CD4-positive, alpha-beta T cell treated with Interleukin-6 for 4 hours (primary cell): Measurements from ENCODE around the gene PAFAH1B1.
A peak's percentile ranks its signal among the peaks of the same experiment; 100 is the strongest.

Source experiments
- DNase-seq: peaks from one replicate; pipeline ENCODE4 v3.0.0-alpha.2; 2020; ENCODE audit warnings: mixed read lengths

The PAFAH1B1 gene

GRCh38 chr17:2704031-2704889 lies 110.8 kb downstream of the PAFAH1B1 start:
- DNase-seq = no peak

- no peak for DNase-seq
Measured at GRCh38 chr17:2704890-2705248, 111.4 kb downstream of the PAFAH1B1 start.

GRCh38 chr17:2705263-2705662 lies 111.8 kb downstream of the PAFAH1B1 start:
- no peak for DNase-seq

GRCh38 chr17:2705888-2706795 lies 112.7 kb downstream of the PAFAH1B1 start:
- DNase-seq = no peak

GRCh38 chr17:2706911-2707510 lies 113.6 kb downstream of the PAFAH1B1 start:
- DNase-seq = no peak

GRCh38 chr17:2707721-2708584 lies 114.5 kb downstream of the PAFAH1B1 start:
- no peak for DNase-seq

GRCh38 chr17:2708585-2709182 lies 115.2 kb downstream of the PAFAH1B1 start:
- no peak for DNase-seq

GRCh38 chr17:2709183-2709661 lies 115.8 kb downstream of the PAFAH1B1 start:
- no peak for DNase-seq

GRCh38 chr17:2710071-2710802 lies 116.8 kb downstream of the PAFAH1B1 start:
- no peak for DNase-seq

- peak; percentile 34 for DNase-seq
Measured at GRCh38 chr17:2710803-2711607, 117.6 kb downstream of the PAFAH1B1 start.

GRCh38 chr17:2711608-2712299 lies 118.3 kb downstream of the PAFAH1B1 start, which contains the start of gene CLUH:
CLUH (minus strand) TSS chr17:2711764; CDS start chr17:2711661, 103 bp downstream.
- peak; percentile 96 for DNase-seq

GRCh38 chr17:2712300-2713043 lies 119.0 kb downstream of the PAFAH1B1 start:
- DNase-seq = no peak

GRCh38 chr17:2713881-2714280 lies 120.4 kb downstream of the PAFAH1B1 start:
- DNase-seq = no peak

GRCh38 chr17:2716649-2717048 lies 123.2 kb downstream of the PAFAH1B1 start:
- DNase-seq = no peak

- DNase-seq = no peak
Measured at GRCh38 chr17:2718150-2718938, 124.9 kb downstream of the PAFAH1B1 start.

- DNase-seq = no peak
Measured at GRCh38 chr17:2719861-2720260, 126.4 kb downstream of the PAFAH1B1 start.

- DNase-seq = no peak
Measured at GRCh38 chr17:2721603-2722002, 128.1 kb downstream of the PAFAH1B1 start.

GRCh38 chr17:2722611-2723010 lies 129.2 kb downstream of the PAFAH1B1 start:
- no peak for DNase-seq
